Effector memory CD4-positive, alpha-beta T cell (primary cell): ENCODE results near the gene ANKRD33.

ENCODE experiments used
- DNase-seq, 3 donors: peaks; one replicate each; pipeline ENCODE4 v3.0.0-alpha.2; 2020
- H3K27ac ChIP-seq: 2 replicates; pipeline ENCODE4 v1.7.0; 2013; ENCODE audit warnings: mild to moderate bottlenecking, low read length, moderate library complexity; ENCODE audit not compliant: insufficient read depth, poor library complexity, severe bottlenecking
- H3K27me3 ChIP-seq: replicated peaks from 2 replicates; pipeline ENCODE4 v1.7.0; 2013; ENCODE audit warnings: mild to moderate bottlenecking, low read length; ENCODE audit not compliant: insufficient read depth, control insufficient read depth, poor library complexity, severe bottlenecking
- H3K36me3 ChIP-seq: 2 replicates; pipeline ENCODE4 v1.7.0; 2013; ENCODE audit warnings: mild to moderate bottlenecking, low read length, moderate library complexity; ENCODE audit not compliant: control insufficient read depth, insufficient read depth
- H3K4me1 ChIP-seq: 2 replicates; pipeline ENCODE4 v1.7.0; 2013; ENCODE audit warnings: low read length, mild to moderate bottlenecking; ENCODE audit not compliant: control insufficient read depth, insufficient read depth, poor library complexity, severe bottlenecking
- H3K4me3 ChIP-seq: 2 replicates; pipeline ENCODE4 v1.7.0; 2013; ENCODE audit warnings: low read length, low read depth, mild to moderate bottlenecking; ENCODE audit not compliant: insufficient read depth, poor library complexity, severe bottlenecking
- H3K9me3 ChIP-seq: 2 replicates; pipeline ENCODE4 v1.7.0; 2013; ENCODE audit warnings: mild to moderate bottlenecking, low read length, moderate library complexity; ENCODE audit not compliant: control insufficient read depth
- total RNA-seq, 3 donors: gene quantifications; one replicate each; lab custom pipeline; 2026; lab: John Stamatoyannopoulos, UW

ANKRD33 gene
- total RNA-seq = 0 reads per million in 3 donors

- Histone ChIP-seq H3K27me3 (no peaks in the 10 kb centered on the region), H3K4me3 (no peak within 1 kb of the TSS), H3K9me3 (no peaks in the 10 kb centered on the region), H3K36me3 (no peaks in the 10 kb centered on the region), H3K4me1 (no peaks in the 10 kb centered on the region), H3K27ac (no peak within 1 kb of the TSS)
- DNase-seq = no peak
These were observed at the start of gene ANKRD33 for GRCh38 chr12:51887476-51888315. TSS of gene ANKRD33 (plus strand) at chr12:51888103. CDS start at chr12:51888187, 84 bp downstream.

DNA sequence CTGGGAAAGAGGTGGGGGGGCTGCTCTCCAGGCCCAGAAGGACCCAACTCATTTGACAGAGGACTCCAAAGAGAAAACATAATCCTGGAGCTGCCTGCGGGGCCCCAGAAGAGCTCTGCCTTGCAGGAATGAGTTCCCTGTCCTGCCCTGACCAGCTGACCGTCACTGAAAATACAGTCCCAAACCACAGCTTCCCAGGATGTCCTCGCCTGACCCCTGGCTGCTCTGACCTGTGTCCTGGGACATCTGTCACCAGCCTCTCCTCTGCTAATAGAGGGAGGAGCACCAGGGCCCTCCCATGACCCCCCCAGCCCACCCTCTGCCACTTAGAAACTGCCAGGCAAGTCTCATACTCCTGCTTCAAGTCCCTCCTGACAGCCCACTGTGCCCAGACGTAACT, 49.1 kb upstream of the ANKRD33 start:
- H3K36me3 ChIP-seq = no peaks in the 10 kb centered on the region
- H3K27ac ChIP-seq = no peak overlapping the region
- H3K4me1 ChIP-seq = no peaks in the 10 kb centered on the region
- DNase-seq = no peak
- no peak overlapping the region for H3K4me3 ChIP-seq
- no peaks in the 10 kb centered on the region for H3K9me3 ChIP-seq
- peaks cover 4% of the 10 kb centered on the region for H3K27me3 ChIP-seq

DNA sequence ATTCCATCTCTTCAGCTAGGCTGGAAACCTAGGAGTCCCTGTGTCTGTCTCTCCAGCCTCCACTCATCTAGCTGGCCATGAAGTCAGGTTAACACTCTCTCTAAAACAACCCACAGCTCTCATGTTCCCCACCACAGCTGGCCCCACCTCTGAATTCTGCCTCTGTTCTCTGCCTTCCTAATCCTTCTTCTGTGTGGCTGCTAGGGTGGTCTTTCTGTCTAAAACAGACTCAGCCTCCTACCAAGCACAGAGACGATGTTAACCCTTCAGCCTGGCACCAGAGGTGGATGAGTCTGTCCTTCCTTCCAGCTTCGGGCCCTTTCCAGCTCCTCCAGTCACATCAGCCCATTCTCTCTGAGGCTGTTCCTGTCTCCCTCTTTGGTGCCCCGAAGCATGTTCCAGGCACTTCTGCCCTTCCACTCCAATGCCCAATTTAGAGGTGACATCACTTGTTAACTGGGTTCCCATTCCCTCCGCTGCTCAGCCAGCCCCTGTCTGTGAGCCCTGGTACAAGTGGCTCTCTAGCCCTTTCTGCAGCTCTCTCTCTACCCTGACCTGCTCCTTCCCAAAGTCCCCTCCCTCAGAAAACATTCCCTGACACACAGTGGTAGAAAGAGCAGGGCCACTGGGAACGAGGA, 48.5 kb upstream of the ANKRD33 start:
- no peak overlapping the region for H3K4me3 ChIP-seq
- H3K27ac ChIP-seq = no peak overlapping the region
- no peaks in the 10 kb centered on the region for H3K36me3 ChIP-seq
- DNase-seq = no peak
- H3K9me3 ChIP-seq = no peaks in the 10 kb centered on the region
- H3K27me3 ChIP-seq = peaks cover 8% of the 10 kb centered on the region
- no peaks in the 10 kb centered on the region for H3K4me1 ChIP-seq

DNA sequence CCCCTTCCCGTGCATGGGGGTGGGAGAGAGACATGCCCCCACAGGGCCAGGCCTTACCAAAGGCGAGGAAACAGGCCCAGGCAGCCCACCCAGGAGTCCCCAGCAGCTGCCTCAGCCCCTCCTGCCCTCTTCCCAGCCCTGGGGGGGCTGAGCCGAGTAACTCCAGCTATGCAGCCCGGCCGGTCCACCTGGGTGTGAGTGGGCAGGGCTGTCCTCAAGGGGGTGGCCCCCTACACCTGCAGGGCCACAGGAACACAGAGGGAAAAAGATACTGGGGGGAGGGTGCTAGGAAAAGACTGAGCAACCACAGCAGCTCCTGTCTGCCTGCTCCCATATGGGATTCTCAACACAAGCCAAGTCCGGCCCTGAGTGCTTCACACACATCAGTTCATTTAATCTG, 46.9 kb upstream of the ANKRD33 start:
- Histone ChIP-seq H3K4me1 (no peaks in the 10 kb centered on the region), H3K27me3 (peaks cover 22% of the 10 kb centered on the region), H3K36me3 (no peaks in the 10 kb centered on the region), H3K27ac (no peak overlapping the region), H3K4me3 (no peak overlapping the region), H3K9me3 (no peaks in the 10 kb centered on the region)
- DNase-seq = no peak

- Histone ChIP-seq H3K4me1 (peaks cover 6% of the 10 kb centered on the region), H3K4me3 (no peak overlapping the region), H3K9me3 (no peaks in the 10 kb centered on the region), H3K27ac (no peak overlapping the region), H3K27me3 (peaks cover 30% of the 10 kb centered on the region), H3K36me3 (no peaks in the 10 kb centered on the region)
- no peak for DNase-seq
These were observed 46.2 kb upstream of the ANKRD33 start for GRCh38 chr12:51841727-51842126.

DNA sequence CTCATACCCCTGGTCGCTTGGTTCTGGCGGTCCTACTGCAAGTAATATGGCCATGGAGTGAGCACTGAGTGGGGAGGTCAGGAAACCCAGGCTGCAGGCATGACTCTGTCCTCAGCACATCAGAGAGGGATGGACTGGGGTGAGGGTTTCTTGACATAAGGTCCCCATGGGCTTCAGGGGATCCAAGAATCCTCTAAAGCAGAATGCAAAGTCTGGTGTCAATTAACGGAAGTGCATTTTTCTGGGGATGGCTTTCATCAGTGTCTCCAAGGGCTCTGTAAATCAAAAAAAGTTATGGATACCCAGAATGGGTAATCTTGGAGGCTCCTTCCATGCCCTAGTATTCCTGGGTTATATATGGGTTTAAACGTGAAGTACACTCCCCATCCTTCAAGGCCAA, 43.0 kb upstream of the ANKRD33 start:
- no peak for DNase-seq
- Histone ChIP-seq H3K4me1 (peaks cover 21% of the 10 kb centered on the region), H3K9me3 (no peaks in the 10 kb centered on the region), H3K4me3 (no peak overlapping the region), H3K27me3 (peaks cover 38% of the 10 kb centered on the region), H3K36me3 (no peaks in the 10 kb centered on the region), H3K27ac (no peak overlapping the region)

- peaks cover 38% of the 10 kb centered on the region for H3K27me3 ChIP-seq
- H3K27ac ChIP-seq = no peak overlapping the region
- H3K4me1 ChIP-seq = peaks cover 21% of the 10 kb centered on the region
- no peaks in the 10 kb centered on the region for H3K9me3 ChIP-seq
- DNase-seq = no peak
- H3K4me3 ChIP-seq = no peak overlapping the region
- H3K36me3 ChIP-seq = no peaks in the 10 kb centered on the region
These were observed 42.4 kb upstream of the ANKRD33 start for GRCh38 chr12:51845482-51845881.

- H3K4me3 ChIP-seq = peak overlapping the region; percentile 53
- H3K36me3 ChIP-seq = no peaks in the 10 kb centered on the region
- no peak overlapping the region for H3K27ac ChIP-seq
- peaks cover 38% of the 10 kb centered on the region for H3K27me3 ChIP-seq
- peaks cover 23% of the 10 kb centered on the region for H3K4me1 ChIP-seq
- no peaks in the 10 kb centered on the region for H3K9me3 ChIP-seq
- no peak for DNase-seq
These were observed 41.6 kb upstream of the ANKRD33 start for GRCh38 chr12:51846271-51846691.

GRCh38 chr12:51846911-51847642, 40.8 kb upstream of the ANKRD33 start:
- H3K36me3 ChIP-seq = no peaks in the 10 kb centered on the region
- peaks cover 38% of the 10 kb centered on the region for H3K27me3 ChIP-seq
- peak in 1 of 3 donors; percentile 12 for DNase-seq
- H3K4me3 ChIP-seq = peak overlapping the region; percentile 53
- peaks cover 28% of the 10 kb centered on the region for H3K4me1 ChIP-seq
- H3K27ac ChIP-seq = no peak overlapping the region
- H3K9me3 ChIP-seq = no peaks in the 10 kb centered on the region
